Stimulated activated naive CD4-positive, alpha-beta T cell treated with Interleukin-2 at 50 U/mL for 16 hours (primary cell): Measurements from ENCODE around the gene RABGEF1.
A peak's percentile ranks its signal among the peaks of the same experiment; 100 is the strongest.

Source experiments
- DNase-seq: peaks from one replicate; lab custom pipeline; 2025; lab: John Stamatoyannopoulos, UW

The RABGEF1 gene

GRCh38 chr7:66859339-66859738 lies 118.8 kb downstream of the RABGEF1 start:
- DNase-seq = no peak

GRCh38 chr7:66859794-66860645 lies 119.5 kb downstream of the RABGEF1 start:
- DNase-seq = peak; percentile 31

- DNase-seq = no peak
Observed at GRCh38 chr7:66860767-66861166, 120.2 kb downstream of the RABGEF1 start.
